ENCODE results near the gene SLC45A2.

- TF ChIP-seq CTCF (IDR thresholded peaks at IDR 0.05) (no peak), POLR2A (IDR thresholded peaks at IDR 0.05) (no peak)
These were observed 10.4 kb upstream of the SLC45A2 start for GRCh38 chr5:33994845-33995244.

All from breast epithelium (tissue), 3 donors.